Testis (tissue), 2 donors: Measurements from ENCODE around the gene NFKBIB.

Source experiments
- CTCF ChIP-seq, 3 experiments: fragments of 450-650 bp in 2 of 3; fragments of 200-600 bp in 1 of 3; sonication (generic) in 1 of 3; IDR thresholded peaks; one replicate each; pipeline ENCODE4 v1.5.1; 2016 to 2019; ENCODE audit warnings: antibody characterized with exemption in 3 of 3, mild to moderate bottlenecking in 2 of 3, moderate library complexity in 1 of 3
- POLR2A ChIP-seq: fragments of 450-650 bp; IDR thresholded peaks from one replicate; pipeline ENCODE4 v1.6.1; 2017; ENCODE audit warnings: antibody characterized with exemption, mild to moderate bottlenecking, moderate library complexity

GRCh38 chr19:38877781-38878574 is 21.8 kb upstream of the NFKBIB start, which contains the start of gene RINL:
- TF ChIP-seq CTCF (IDR thresholded peaks at IDR 0.05), result no peak
- no peak for TF ChIP-seq POLR2A
